K562 (cell line): Measurements from ENCODE around the gene CFAP20. TPM values are rescaled to one million over a fixed set of nuclear protein-coding genes. Genes with fewer than 3 reads are reported as not detected.
A peak's percentile ranks its signal among the peaks of the same experiment; 100 is the strongest.

Experiments
- ATF1 ChIP-seq, 2 experiments: fragments of 450-650 bp in 1 of 2; IDR thresholded peaks; 2 replicates each; pipeline ENCODE4 v1.6.1; 2016; ENCODE audit warnings: missing compliant biosample characterization in 1 of 2, missing genetic modification characterization in 1 of 2
- BHLHE40 ChIP-seq: IDR thresholded peaks from 2 replicates; pipeline ENCODE4 v1.6.1; 2011; ENCODE audit warnings: low read length, improper control_type of control experiment
- BMI1 ChIP-seq: fragments of 150-350 bp; IDR thresholded peaks from 2 replicates; pipeline ENCODE4 v1.6.1; 2014; ENCODE audit warnings: low read length
- CBFB ChIP-seq: sonication (generic); formaldehyde crosslinking; IDR thresholded peaks from 2 replicates; pipeline ENCODE4 v1.4.0; 2020; ENCODE audit warnings: mild to moderate bottlenecking, missing genetic modification reagents
- FIP1L1 ChIP-seq: fragments of 200-400 bp; formaldehyde crosslinking; IDR thresholded peaks from 2 replicates; pipeline ENCODE4 v1.6.1; 2018; ENCODE audit warnings: mild to moderate bottlenecking, low read depth, low read length; ENCODE audit not compliant: poor library complexity, severe bottlenecking
- FOXA3 ChIP-seq, 2 experiments: fragments of 450-650 bp in 1 of 2; sonication (generic) in 1 of 2; formaldehyde crosslinking; IDR thresholded peaks in 1 of 2; conservative IDR thresholded peaks in 1 of 2; 2 replicates each; pipeline versions ENCODE4 v1.4.0 to v1.8.0; 2020 to 2022; ENCODE audit warnings: mild to moderate bottlenecking in 2 of 2, missing genetic modification reagents in 1 of 2
- GATAD2B ChIP-seq: fragments of 450-650 bp; IDR thresholded peaks from 2 replicates; pipeline ENCODE4 v1.6.1; 2017; ENCODE audit warnings: mild to moderate bottlenecking, borderline replicate concordance
- HMG20B ChIP-seq: fragments of 250-450 bp; sonication (Bioruptor Pico); IDR thresholded peaks from 2 replicates; pipeline ENCODE4 v1.5.0; 2021; ENCODE audit warnings: mild to moderate bottlenecking
- KDM5B ChIP-seq: fragments of 200-600 bp; sonication (generic); IDR thresholded peaks from 2 replicates; pipeline ENCODE4 v1.6.1; 2012; ENCODE audit warnings: low read depth, mild to moderate bottlenecking, moderate library complexity, low read length, control low read depth, inconsistent platforms; ENCODE audit not compliant: insufficient replicate concordance
- MYNN ChIP-seq, 2 experiments: sonication (generic); formaldehyde crosslinking in 1 of 2; IDR thresholded peaks; 2 replicates each; pipeline versions ENCODE4 v1.5.0 to v1.6.1; 2016 to 2020; ENCODE audit warnings: antibody characterized with exemption in 1 of 2, missing genetic modification reagents in 1 of 2
- NEUROD1 ChIP-seq: fragments of 150-350 bp; IDR thresholded peaks from 2 replicates; pipeline ENCODE4 v1.6.1; 2014; ENCODE audit warnings: borderline replicate concordance, low read length, low read depth; ENCODE audit not compliant: partially characterized antibody
- SMC3 ChIP-seq: conservative IDR thresholded peaks from 2 replicates; pipeline ENCODE4 v1.6.1; 2011; ENCODE audit warnings: low read depth, low read length, improper control_type of control experiment; ENCODE audit not compliant: insufficient read depth
- XRCC4 ChIP-seq: IDR thresholded peaks from one replicate; pipeline ENCODE4 v1.6.1; 2011; ENCODE audit not compliant: insufficient read depth, insufficient read length; ENCODE audit errors: extremely low read depth
- ZBTB1 ChIP-seq: sonication (generic); formaldehyde crosslinking; IDR thresholded peaks from 2 replicates; pipeline ENCODE4 v1.8.1; 2023; ENCODE audit warnings: missing genetic modification reagents, low read depth, mild to moderate bottlenecking, borderline replicate concordance
- polyA plus RNA-seq, 8 experiments: library from polyadenylated mRNA; depleted of rRNA in 4 of 8; stranded (reverse) in 5 of 8; unstranded in 3 of 8; fragments of >200 nt; fragmentation: Nextera tagmentation in 2 of 8; fragmentation: Illumina TruSeq in 1 of 8; extraction: Ambion mirVana in 2 of 8; extraction: Trizol in 1 of 8; gene quantifications; 2 replicates each; pipeline versions ENCODE4 v1.2.1 to v1.2.3, GENCODE V29; 2011 to 2014; ENCODE audit warnings: inconsistent platforms in 1 of 8, missing spikeins in 1 of 8
- total RNA-seq, 7 experiments: library from RNA; depleted of rRNA in 6 of 7; stranded (reverse); fragments of >200 nt in 6 of 7; fragmentation: Illumina TruSeq in 2 of 7; extraction: Trizol in 2 of 7; gene quantifications; 2 replicates each; pipeline versions ENCODE4 v1.2.1 to v1.2.3, GENCODE V29; 2011 to 2021; ENCODE audit warnings: low replicate concordance in 1 of 7
- TF ChIP-seq, protein P1 (sequence below), 2 experiments: fragments of 450-650 bp; conservative IDR thresholded peaks; 2 replicates each; pipeline ENCODE4 v1.6.1; 2017; ENCODE audit warnings: mild to moderate bottlenecking in 2 of 2, moderate library complexity in 2 of 2
- TF ChIP-seq, protein P2 (sequence below), 2 experiments: fragments of 450-650 bp; IDR thresholded peaks; 2 replicates each; pipeline ENCODE4 v1.6.1; 2018; ENCODE audit warnings: mild to moderate bottlenecking in 2 of 2, low read depth in 1 of 2; ENCODE audit not compliant: partially characterized antibody in 2 of 2

Gene CFAP20
- total and polyA plus RNA-seq, 9 of the 15 experiments (the other 6 are each of a cell fraction or from before 2014, with no cell fraction given), result 20.5 to 90.5 (median 75.3) TPM

DNA sequence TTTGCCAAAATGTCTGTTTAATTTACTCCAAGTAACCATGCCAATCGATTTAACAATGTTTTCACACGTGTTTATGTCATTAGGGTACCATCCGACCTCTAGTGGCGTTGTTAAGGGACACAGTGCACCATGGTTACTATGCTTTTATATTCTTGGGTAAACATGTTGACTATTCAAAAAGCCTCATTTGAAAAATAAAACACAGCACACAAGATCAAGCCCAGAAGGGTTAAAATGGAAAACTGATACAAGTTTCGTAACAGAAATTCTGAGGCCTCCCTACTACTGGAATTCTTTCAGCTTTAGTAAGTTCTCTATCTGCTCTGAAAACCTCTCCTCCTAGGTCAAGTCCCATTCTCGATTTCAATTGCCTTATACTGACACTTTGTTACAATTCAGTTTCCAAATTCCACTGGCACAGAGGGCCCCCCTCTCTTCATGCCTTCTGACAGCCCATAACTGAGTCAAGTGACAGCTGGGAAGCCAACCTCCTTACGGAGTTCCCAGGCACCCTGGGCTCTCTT is 2.1 kb downstream of the CFAP20 start (continued):
- TF ChIP-seq XRCC4 (no peak), NEUROD1 (peak; percentile 23), MYNN (IDR thresholded peaks at IDR 0.05) (peak; percentile 98), MYNN (CRISPR knock-in tag; IDR thresholded peaks at IDR 0.05) (peak; percentile 82; the same call in 1 of the 2 replicates), ZBTB1 (no peak), BMI1 (0 out of 2 replicates have a peak, but pooled peaks have one; percentile 52), GATAD2B (0 out of 2 replicates have a peak, but pooled peaks have one; percentile 12), FOXA3 (CRISPR knock-in tag; conservative IDR thresholded peaks at IDR 0.05 in 1 of 2, IDR thresholded peaks at IDR 0.05 in 1 of 2) (peak; percentile 86 to 93), CBFB (no peak), HMG20B (CRISPR knock-in tag) (no peak), FIP1L1 (no peak), SMC3 (0 out of 2 replicates have a peak, but pooled peaks have one; percentile 19), ATF1 (CRISPR knock-in tag; IDR thresholded peaks at IDR 0.05) (no peak), ATF1 (tag; IDR thresholded peaks at IDR 0.05) (peak; percentile 15; the same call in 1 of the 2 replicates), BHLHE40 (no peak), KDM5B (no peak)
- TF ChIP-seq, protein P1, sequence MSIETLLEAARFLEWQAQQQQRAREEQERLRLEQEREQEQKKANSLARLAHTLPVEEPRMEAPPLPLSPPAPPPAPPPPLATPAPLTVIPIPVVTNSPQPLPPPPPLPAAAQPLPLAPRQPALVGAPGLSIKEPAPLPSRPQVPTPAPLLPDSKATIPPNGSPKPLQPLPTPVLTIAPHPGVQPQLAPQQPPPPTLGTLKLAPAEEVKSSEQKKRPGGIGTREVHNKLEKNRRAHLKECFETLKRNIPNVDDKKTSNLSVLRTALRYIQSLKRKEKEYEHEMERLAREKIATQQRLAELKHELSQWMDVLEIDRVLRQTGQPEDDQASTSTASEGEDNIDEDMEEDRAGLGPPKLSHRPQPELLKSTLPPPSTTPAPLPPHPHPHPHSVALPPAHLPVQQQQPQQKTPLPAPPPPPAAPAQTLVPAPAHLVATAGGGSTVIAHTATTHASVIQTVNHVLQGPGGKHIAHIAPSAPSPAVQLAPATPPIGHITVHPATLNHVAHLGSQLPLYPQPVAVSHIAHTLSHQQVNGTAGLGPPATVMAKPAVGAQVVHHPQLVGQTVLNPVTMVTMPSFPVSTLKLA (conservative IDR thresholded peaks at IDR 0.05), result peak; percentile 88 to 93
- TF ChIP-seq, protein P2, sequence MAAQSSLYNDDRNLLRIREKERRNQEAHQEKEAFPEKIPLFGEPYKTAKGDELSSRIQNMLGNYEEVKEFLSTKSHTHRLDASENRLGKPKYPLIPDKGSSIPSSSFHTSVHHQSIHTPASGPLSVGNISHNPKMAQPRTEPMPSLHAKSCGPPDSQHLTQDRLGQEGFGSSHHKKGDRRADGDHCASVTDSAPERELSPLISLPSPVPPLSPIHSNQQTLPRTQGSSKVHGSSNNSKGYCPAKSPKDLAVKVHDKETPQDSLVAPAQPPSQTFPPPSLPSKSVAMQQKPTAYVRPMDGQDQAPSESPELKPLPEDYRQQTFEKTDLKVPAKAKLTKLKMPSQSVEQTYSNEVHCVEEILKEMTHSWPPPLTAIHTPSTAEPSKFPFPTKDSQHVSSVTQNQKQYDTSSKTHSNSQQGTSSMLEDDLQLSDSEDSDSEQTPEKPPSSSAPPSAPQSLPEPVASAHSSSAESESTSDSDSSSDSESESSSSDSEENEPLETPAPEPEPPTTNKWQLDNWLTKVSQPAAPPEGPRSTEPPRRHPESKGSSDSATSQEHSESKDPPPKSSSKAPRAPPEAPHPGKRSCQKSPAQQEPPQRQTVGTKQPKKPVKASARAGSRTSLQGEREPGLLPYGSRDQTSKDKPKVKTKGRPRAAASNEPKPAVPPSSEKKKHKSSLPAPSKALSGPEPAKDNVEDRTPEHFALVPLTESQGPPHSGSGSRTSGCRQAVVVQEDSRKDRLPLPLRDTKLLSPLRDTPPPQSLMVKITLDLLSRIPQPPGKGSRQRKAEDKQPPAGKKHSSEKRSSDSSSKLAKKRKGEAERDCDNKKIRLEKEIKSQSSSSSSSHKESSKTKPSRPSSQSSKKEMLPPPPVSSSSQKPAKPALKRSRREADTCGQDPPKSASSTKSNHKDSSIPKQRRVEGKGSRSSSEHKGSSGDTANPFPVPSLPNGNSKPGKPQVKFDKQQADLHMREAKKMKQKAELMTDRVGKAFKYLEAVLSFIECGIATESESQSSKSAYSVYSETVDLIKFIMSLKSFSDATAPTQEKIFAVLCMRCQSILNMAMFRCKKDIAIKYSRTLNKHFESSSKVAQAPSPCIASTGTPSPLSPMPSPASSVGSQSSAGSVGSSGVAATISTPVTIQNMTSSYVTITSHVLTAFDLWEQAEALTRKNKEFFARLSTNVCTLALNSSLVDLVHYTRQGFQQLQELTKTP (IDR thresholded peaks at IDR 0.05; ENCODE audit: low read depth in 1 of 2, partially characterized antibody in 2 of 2), result no peak
